Heart left ventricle (tissue), 16 donors: Measurements from ENCODE around the gene DIP2C. TPM values are rescaled to one million over a fixed set of nuclear protein-coding genes. Genes with fewer than 3 reads are reported as not detected.

ENCODE experiments used
- ATAC-seq, 4 donors: fragments of 200-7000 bp; cut with Tn5 transposase; one replicate each; pipeline ENCODE4 v1.9.1; 2020 to 2022; ENCODE audit warnings: moderate library complexity in 4 of 4, mild to moderate bottlenecking in 3 of 4, moderate number of reproducible peaks in 1 of 4
- DNase-seq, 5 donors: peaks; one replicate each; pipeline ENCODE4 v3.0.0-alpha.2; 2020
- H3K27ac ChIP-seq, 12 donors: fragments of 200-600 bp; sonication (generic) in 4 of 12; one replicate each; pipeline versions ENCODE4 v1.5.0 to v1.8.0; 2016 to 2022; ENCODE audit warnings: mild to moderate bottlenecking in 2 of 12
- H3K27me3 ChIP-seq, 9 donors: fragments of 200-600 bp; sonication (generic) in 2 of 9; one replicate each; pipeline versions ENCODE4 v1.5.1 to v1.8.0; 2016 to 2022; ENCODE audit warnings: mild to moderate bottlenecking in 3 of 9
- H3K36me3 ChIP-seq, 9 donors: fragments of 200-600 bp; sonication (generic) in 2 of 9; one replicate each; pipeline versions ENCODE4 v1.5.0 to v1.8.0; 2018 to 2022; ENCODE audit warnings: mild to moderate bottlenecking in 2 of 9
- H3K4me1 ChIP-seq, 12 donors: fragments of 200-600 bp; sonication (generic) in 4 of 12; one replicate each; pipeline versions ENCODE4 v1.5.0 to v1.8.0; 2016 to 2022; ENCODE audit warnings: mild to moderate bottlenecking in 3 of 12
- H3K4me3 ChIP-seq, 12 donors: fragments of 200-600 bp; sonication (generic) in 4 of 12; one replicate each; pipeline versions ENCODE4 v1.5.0 to v1.8.0; 2017 to 2022; ENCODE audit warnings: mild to moderate bottlenecking in 9 of 12, moderate library complexity in 4 of 12
- H3K9me3 ChIP-seq, 12 donors: fragments of 200-600 bp; sonication (generic) in 4 of 12; one replicate each; pipeline versions ENCODE4 v1.5.0 to v1.8.0; 2016 to 2022; ENCODE audit warnings: mild to moderate bottlenecking in 1 of 12
- CTCF ChIP-seq, 12 donors: fragments of 200-600 bp; sonication (generic) in 4 of 12; IDR thresholded peaks; one replicate each; pipeline versions ENCODE4 v1.5.0 to v1.8.0; 2018 to 2022; ENCODE audit warnings: antibody characterized with exemption in 12 of 12, mild to moderate bottlenecking in 5 of 12
- POLR2A ChIP-seq, 2 donors: fragments of 450-650 bp; IDR thresholded peaks; one replicate each; pipeline ENCODE4 v1.6.1; 2017; ENCODE audit warnings: antibody characterized with exemption in 2 of 2, mild to moderate bottlenecking in 2 of 2, moderate library complexity in 2 of 2
- WGBS, 4 donors: extraction: QIAGEN DNeasy Blood & Tissue Kit in 2 of 4; methylation state at CpG; one replicate each; pipeline versions ENCODE4 v1.1.5 to v1.1.7; 2013 to 2018; 5-methylcytosine and 5-hydroxymethylcytosine counted together
- intact Hi-C, 10 donors: fragments of 100-400 bp; cut with DNase I; formaldehyde crosslinking; loops; one replicate each; pipeline versions ENCODE4 v1.11.1 to v1.14.2; 2022
- polyA plus RNA-seq, 2 donors: library from polyadenylated mRNA; stranded (reverse); fragments of 200-250 nt; gene quantifications; one replicate each; pipeline ENCODE4 v1.2.3, GENCODE V29; 2013
- total RNA-seq, 9 donors: library from RNA; depleted of rRNA in 2 of 9; stranded (reverse); fragments of >200 nt in 2 of 9; fragmentation: NEBNext Ultra II Directional in 3 of 9; extraction: Animal tissue kit (Norgen Biotek cat#: 25700) in 3 of 9; gene quantifications; one replicate each; pipeline versions ENCODE4 v1.1.0 to v1.2.4, GENCODE V29; 2016 to 2023
- donor health status: ischemic (EF 13 %, LVEDD 7.1; RV severe dilation, severe dysfunction).
- donor health status: healthy with polysubstance abuse.
- donor health status: DM: no; HTN: yes; CAD: no.
- donor health status: DM: no; HTN: no; CAD: no.
- donor health status: ischemic (EF 25% LVEDD 6.9; RV normal size, moderate dysfunction).
- donor health status: ischemic (EF 25% LVEDD 5.7; RV mildly dilated, moderate dysfunction).
- donor health status: healthy.
- donor health status: DM: yes; HTN: yes; CAD: no.
- donor health status: ischemic (EF 35%, LVEDD 5.7; RV mildly dilated, moderate dysfunction).
- donor health status: nonischemic (EF 11% LVEDD 7.7; RV severe dilation, severe dysfunction).
- donor health status: DM: yes; HTN: yes; CAD: no.
- donor health status: PGD.
- donor health status: ischemic (EF 29% LVEDD 5.4; RV normal size, mild dysfunction).
- donor health status: nonischemic (EF 23%, LVEDD 6.1; RV moderate dilation, normal function).

DIP2C gene
- total and polyA plus RNA-seq, 11 donors, result 7.4 to 43.1 (median 28.5) TPM

- DNase-seq (peak in 1 of 5 donors; percentile 4), ATAC-seq (no peak)
- Histone ChIP-seq H3K4me1 (peaks cover 0 to 47% (median 21%) of the 10 kb centered on the region in 12 donors), H3K4me3 (no peak overlapping the region), H3K27me3 (no peaks in the 10 kb centered on the region), H3K36me3 (peaks cover 0 to 13% (median 2%) of the 10 kb centered on the region in 9 donors), H3K9me3 (no peaks in the 10 kb centered on the region), H3K27ac (peak overlapping the region in 1 of 12 donors; percentile 90)
- WGBS, 4 donors, result 83 to 91% (median 88%) methylated on average over 21 of the region's 21 CpGs
- intact Hi-C loops, result no loop called here
- TF ChIP-seq POLR2A (IDR thresholded peaks at IDR 0.05) (no peak), CTCF (IDR thresholded peaks at IDR 0.05) (no peak)
These were observed 201.2 kb downstream of the DIP2C start for GRCh38 chr10:488081-488932.

- Histone ChIP-seq H3K27me3 (no peaks in the 10 kb centered on the region), H3K9me3 (no peaks in the 10 kb centered on the region), H3K36me3 (peaks cover 0 to 18% (median 5%) of the 10 kb centered on the region in 9 donors), H3K4me1 (peaks cover 0 to 36% (median 20%) of the 10 kb centered on the region in 12 donors), H3K27ac (peak overlapping the region in 1 of 12 donors; percentile 90), H3K4me3 (no peak overlapping the region)
- DNase-seq (no peak), ATAC-seq (no peak)
- TF ChIP-seq POLR2A (IDR thresholded peaks at IDR 0.05) (no peak), CTCF (IDR thresholded peaks at IDR 0.05) (no peak)
- 94 to 95% (median 94%) methylated on average over 17 of the region's 17 CpGs for WGBS, 4 donors
- intact Hi-C loops, result no loop called here
These were observed 202.7 kb downstream of the DIP2C start for GRCh38 chr10:486666-487322.

- no peak for DNase-seq
- Histone ChIP-seq H3K4me1 (peaks cover under 1 to 36% (median 17%) of the 10 kb centered on the region in 12 donors), H3K9me3 (no peaks in the 10 kb centered on the region), H3K27ac (peak overlapping the region in 1 of 12 donors; percentile 90), H3K36me3 (peaks cover 0 to 18% (median 5%) of the 10 kb centered on the region in 9 donors), H3K27me3 (no peaks in the 10 kb centered on the region), H3K4me3 (no peak overlapping the region)
- intact Hi-C loops, result no loop called here
- 70 to 76% (median 73%) methylated on average over 11 of the region's 11 CpGs for WGBS, 4 donors
- ATAC-seq, result no peak
- TF ChIP-seq CTCF (IDR thresholded peaks at IDR 0.05) (no peak), POLR2A (IDR thresholded peaks at IDR 0.05) (no peak)
These were observed 203.3 kb downstream of the DIP2C start for GRCh38 chr10:486206-486605.

GRCh38 chr10:485776-486175 lies 203.7 kb downstream of the DIP2C start:
- H3K4me3 ChIP-seq, result peak overlapping the region in 2 of 12 donors; percentile 53 to 58
- intact Hi-C loops, result no loop called here
- H3K9me3 ChIP-seq, result no peaks in the 10 kb centered on the region
- TF ChIP-seq CTCF (IDR thresholded peaks at IDR 0.05), result no peak
- no peak for DNase-seq
- WGBS, 4 donors, result 45 to 55% (median 52%) methylated on average over 7 of the region's 7 CpGs
- peak overlapping the region in 5 of 12 donors; percentile 16 to 90 (median 57) for H3K27ac ChIP-seq
- ATAC-seq, result no peak
- H3K36me3 ChIP-seq, result peaks cover 0 to 18% (median 5%) of the 10 kb centered on the region in 9 donors
- H3K27me3 ChIP-seq, result no peaks in the 10 kb centered on the region
- H3K4me1 ChIP-seq, result peaks cover 2 to 36% (median 16%) of the 10 kb centered on the region in 12 donors
